COLO829 (cell line): ENCODE measurements around the gene CD46.
"Not testable (repeated sequence)": the region's sequence is repeated elsewhere in the genome, so short reads cannot be mapped to it uniquely, and the experiment has no call there.

Experiments
- DNase-seq: peaks from one replicate; pipeline ENCODE4 v3.0.0; 2012; ENCODE audit warnings: low spot score

CD46 gene

DNA sequence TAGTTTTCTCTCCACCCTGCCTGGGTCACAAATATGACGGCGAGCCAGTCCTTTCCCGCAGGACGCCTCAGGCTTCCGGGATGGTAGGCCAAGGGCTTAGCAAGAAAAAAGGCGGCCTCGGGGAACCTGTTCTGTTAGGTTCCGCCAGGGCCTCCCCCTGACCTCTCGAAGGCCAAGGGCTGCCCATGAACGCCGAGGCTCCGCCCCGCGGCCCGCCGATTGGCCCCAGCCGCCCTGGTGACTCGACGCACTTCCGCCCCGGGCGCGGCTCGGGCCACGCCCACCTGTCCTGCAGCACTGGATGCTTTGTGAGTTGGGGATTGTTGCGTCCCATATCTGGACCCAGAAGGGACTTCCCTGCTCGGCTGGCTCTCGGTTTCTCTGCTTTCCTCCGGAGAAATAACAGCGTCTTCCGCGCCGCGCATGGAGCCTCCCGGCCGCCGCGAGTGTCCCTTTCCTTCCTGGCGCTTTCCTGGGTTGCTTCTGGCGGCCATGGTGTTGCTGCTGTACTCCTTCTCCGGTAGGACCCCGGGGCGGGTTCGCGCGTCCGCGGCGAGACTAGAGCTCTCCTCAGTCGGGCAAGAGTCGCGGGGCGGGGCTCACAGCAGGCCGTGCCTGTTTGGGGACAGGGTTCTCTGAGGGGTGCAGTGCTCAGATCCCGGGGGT is at the start of gene CD46:
Gene CD46 (plus strand): TSS at position 265 of the 666 bp plus-strand sequence. CDS start 159 bp downstream, at position 424.
- DNase-seq = peak; percentile 83

- DNase-seq = no peak
These were observed 49.5 kb upstream of the CD46 start for GRCh38 chr1:207702317-207702716.

GRCh38 chr1:207703712-207704111 is 48.1 kb upstream of the CD46 start:
- no peak for DNase-seq

DNA sequence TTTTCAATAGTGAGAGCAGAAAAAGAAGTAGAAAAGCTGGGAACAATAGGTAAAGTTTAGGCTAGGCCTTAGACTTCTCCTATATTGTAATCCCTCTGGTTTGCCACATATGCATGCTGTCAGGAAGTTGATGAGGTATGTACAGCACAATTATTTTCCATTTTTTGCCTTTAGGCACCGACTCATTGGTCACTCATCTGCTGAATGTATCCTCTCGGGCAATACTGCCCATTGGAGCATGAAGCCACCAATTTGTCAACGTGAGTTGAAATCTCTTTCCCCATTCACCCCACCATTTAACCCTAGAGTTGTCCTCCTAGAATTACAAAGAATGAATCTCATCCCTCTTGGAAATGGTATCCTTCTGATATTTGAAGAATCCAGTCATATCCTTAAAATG is 43.9 kb upstream of the CD46 start:
- DNase-seq = not testable (repeated sequence)

DNA sequence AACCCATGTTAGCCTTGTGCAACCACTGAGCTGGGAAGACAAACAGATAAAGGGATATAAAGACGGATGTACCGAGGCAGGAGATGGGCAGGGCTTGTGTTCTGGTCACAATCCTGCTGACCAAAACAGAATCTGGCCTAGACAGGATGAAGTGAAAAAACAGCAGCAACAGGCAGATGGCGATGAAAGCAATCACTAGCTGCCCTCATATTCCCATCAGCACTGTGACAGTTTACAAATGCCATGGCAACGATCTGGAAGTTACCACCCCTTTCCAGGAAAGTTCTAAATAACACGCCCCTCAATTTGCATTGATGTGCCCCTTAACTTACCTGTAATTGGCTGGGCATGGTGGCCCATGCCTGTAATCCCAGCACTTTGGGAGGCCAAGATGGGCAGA is 40.6 kb upstream of the CD46 start:
- DNase-seq = no peak

- DNase-seq = not testable (repeated sequence)
These were observed 39.2 kb upstream of the CD46 start for GRCh38 chr1:207712701-207713100.

GRCh38 chr1:207713529-207713928 is 38.3 kb upstream of the CD46 start:
- no peak for DNase-seq

DNA sequence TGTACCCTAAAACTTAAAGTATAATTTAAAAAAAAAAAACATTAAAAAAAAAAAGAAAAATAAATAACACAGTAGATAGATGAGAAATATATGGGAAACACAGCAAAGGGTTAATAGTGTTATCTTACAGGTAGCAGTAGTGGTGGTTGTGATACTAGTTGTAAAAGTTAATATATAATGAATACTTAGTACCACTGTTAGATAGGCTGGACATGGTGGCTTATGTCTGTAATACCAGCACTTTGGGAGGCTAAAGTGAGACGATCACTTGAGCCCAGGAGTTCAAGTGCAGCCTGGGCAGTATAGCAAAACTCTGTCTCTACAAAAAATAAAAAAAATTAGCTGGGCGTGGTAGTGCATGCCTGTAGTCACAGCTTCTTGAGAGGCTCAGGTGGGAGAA is 32.6 kb upstream of the CD46 start:
- DNase-seq = no peak

- not testable (repeated sequence) for DNase-seq
These were observed 23.5 kb upstream of the CD46 start for GRCh38 chr1:207728200-207728858.

- DNase-seq = not testable (repeated sequence)
These were observed 14.2 kb upstream of the CD46 start for GRCh38 chr1:207737503-207738157.

DNA sequence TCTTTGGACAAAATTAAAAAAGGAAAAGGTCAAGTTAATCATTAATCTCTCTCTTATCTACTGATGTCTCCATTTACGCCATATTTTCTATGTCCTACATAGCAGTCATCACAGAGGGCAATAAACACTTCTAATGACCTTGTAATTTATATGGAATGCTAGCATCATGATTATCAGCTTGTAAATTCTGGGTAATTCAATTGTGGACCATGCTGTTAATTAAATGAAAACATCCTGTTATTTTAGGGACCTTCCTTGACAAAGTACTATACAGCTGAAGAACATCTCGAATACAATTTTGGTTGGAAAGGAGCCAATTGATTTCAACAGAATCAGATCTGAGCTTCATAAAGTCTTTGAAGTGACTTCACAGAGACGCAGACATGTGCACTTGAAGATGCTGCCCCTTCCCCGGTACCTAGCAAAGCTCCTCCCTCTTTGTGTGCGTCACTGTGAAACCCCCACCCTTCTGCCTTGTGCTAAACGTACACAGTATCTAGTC is 13.6 kb upstream of the CD46 start:
- not testable (repeated sequence) for DNase-seq

GRCh38 chr1:207740207-207740606 is 11.6 kb upstream of the CD46 start:
- no peak for DNase-seq

- DNase-seq = no peak
These were observed 8.9 kb upstream of the CD46 start for GRCh38 chr1:207742850-207743555.

DNA sequence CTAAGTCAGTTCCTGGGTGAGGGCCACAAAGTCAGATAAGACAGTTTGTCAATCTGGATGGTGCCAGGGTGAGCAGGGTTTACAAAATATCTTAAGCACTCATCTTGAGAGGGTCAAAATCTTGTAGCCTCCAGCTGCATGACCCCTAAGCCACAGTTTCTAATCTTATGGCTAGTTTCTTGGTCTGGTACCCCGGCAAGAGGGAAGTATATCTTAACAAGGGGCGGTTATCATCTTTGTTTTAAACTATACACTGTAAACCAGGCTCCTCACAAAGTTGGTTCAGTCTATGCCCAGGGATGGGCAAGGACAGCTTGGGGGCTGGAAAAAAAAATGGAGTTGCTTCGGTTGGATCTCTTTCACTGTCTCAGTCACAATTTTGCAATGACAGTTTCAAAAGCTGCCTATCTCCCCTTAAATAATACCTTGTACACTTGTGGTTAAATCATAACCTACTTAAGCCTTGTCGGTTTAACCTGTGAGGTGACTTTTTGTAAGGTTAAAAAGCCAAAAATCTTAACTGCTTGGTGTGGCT is 7.8 kb upstream of the CD46 start:
- DNase-seq = no peak

DNA sequence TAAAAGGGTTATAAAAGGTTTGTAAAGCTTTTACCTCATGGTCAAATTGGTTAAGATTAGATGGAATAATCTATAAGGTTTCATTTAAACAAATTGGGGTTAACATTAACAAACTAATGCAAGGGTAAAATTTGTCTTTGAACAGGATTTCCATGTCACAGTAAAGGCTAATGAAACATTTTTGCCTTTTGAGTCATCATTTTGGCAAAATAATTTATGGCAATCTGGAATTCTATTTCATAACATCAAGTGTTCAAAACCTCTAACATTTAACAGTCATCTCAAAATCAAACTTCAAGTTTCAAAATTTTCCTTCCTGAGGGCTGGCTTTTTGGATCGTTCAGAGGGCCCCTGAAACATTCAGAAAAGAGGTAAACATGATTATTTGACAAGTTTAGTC is 6.6 kb upstream of the CD46 start:
- no peak for DNase-seq

GRCh38 chr1:207745839-207746767 is 5.8 kb upstream of the CD46 start:
- no peak for DNase-seq

DNA sequence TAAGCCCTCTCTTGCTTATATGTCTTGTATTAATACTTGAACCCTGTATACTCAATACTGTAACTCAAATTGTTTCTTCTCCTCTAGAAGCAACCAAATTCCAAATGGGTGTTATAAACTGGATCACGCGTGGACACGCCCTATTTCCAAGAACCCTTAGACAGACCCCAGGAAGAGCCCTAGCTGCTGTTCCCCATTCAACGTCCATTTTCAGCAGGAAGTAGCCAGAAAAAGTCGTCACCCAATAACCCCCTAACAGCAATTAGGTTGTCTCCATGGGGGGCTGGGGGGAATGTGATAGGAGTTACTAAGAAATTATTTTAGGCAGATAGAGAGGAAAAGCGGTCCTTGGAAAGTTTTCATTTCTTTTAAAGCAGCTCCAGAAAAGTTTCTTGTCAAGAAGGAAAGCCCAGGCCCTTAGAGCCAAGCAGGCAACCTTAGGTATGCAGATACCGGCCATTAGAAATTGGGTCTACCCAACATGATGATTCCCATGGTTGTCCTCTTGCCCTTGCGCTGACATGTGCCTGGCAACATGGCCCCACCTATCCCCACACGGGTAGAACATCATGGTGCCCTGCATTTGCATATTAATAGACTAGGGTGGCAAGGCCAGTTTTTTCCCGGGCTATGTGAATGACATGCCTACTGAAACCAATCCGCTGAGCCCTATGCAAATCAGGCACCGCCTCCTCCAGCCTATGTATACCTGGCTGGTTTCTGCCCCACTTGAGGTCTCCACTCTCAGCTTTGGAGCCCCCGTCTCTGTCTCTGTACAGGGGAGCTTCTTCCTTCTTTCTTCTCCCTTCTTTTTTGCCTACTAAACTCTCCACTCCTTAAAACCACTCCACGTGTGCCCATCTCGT is 4.0 kb upstream of the CD46 start:
- DNase-seq = no peak

- no peak for DNase-seq
These were observed 2.9 kb upstream of the CD46 start for GRCh38 chr1:207748737-207749528.

DNA sequence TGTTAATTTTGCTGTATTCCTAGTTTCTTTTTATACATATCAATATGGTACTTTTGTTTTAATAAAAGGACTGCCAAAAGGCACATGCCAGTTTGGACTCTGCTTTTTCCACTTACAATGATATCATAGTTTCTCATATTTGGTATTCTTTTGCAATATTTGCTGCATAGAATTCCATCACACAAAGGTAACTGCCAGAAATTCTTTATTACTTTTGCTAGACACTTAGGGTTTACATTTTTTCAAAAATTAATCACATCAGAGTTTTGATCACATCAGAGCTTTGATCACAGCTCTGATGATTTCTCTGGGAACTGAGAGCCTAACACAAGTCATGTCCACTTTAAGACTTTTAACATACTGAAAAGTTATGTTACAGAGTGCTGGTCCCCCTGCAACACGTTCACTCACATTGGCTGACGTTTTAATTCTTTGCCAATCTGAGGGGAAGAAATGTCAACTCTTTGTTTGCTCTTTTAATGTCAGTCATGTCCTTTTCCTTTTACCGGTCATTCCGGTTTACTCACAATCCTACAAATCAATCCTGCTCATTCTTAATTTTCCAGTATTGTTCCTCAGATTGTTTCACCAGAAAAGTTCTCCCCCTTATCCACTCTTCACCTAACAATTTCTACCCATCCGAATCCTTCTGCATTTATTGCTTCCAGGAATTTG is 1.1 kb upstream of the CD46 start:
- DNase-seq = no peak
